Right atrium auricular region (tissue), 2 donors: ENCODE results near the gene FAM185A. TPM values are rescaled to one million over a fixed set of nuclear protein-coding genes. Genes with fewer than 3 reads are reported as not detected.
A peak's percentile ranks its signal among the peaks of the same experiment; 100 is the strongest.
"Not testable (repeated sequence)": the region's sequence is repeated elsewhere in the genome, so short reads cannot be mapped to it uniquely, and the experiment has no call there.

Experiments used
- DNase-seq: peaks from one replicate; pipeline ENCODE4 v3.0.0-alpha.2; 2019; ENCODE audit warnings: low spot score
- H3K27ac ChIP-seq, 2 donors: fragments of 200-600 bp; sonication (generic); 1 replicate in 1 of 2; 2 replicates in 1 of 2; pipeline ENCODE4 v1.5.1; 2016 to 2019
- H3K27me3 ChIP-seq, 2 donors: fragments of 200-600 bp; sonication (generic); one replicate each; pipeline versions ENCODE4 v1.5.1 to v1.6.0; 2017 to 2019
- H3K36me3 ChIP-seq: fragments of 200-600 bp; sonication (generic); one replicate; pipeline ENCODE4 v1.5.1; 2016
- H3K4me1 ChIP-seq, 2 donors: fragments of 200-600 bp; sonication (generic); one replicate each; pipeline versions ENCODE4 v1.5.1 to v1.6.0; 2017 to 2019
- H3K4me3 ChIP-seq, 2 donors: fragments of 200-600 bp; sonication (generic); 1 replicate in 1 of 2; 2 replicates in 1 of 2; pipeline ENCODE4 v1.5.1; 2017 to 2019; ENCODE audit warnings: mild to moderate bottlenecking in 1 of 2, moderate library complexity in 1 of 2
- H3K9me3 ChIP-seq, 2 donors: fragments of 200-600 bp; sonication (generic); one replicate each; pipeline ENCODE4 v1.5.1; 2019
- total RNA-seq, 2 donors: library from RNA; depleted of rRNA; stranded (reverse); fragments of >200 nt; gene quantifications; one replicate each; pipeline ENCODE4 v1.1.0, GENCODE V29; 2016
- TF ChIP-seq, protein P1 (sequence below), 2 donors: fragments of 200-600 bp; sonication (generic); IDR thresholded peaks; one replicate each; pipeline ENCODE4 v1.5.1; 2019; ENCODE audit warnings: antibody characterized with exemption in 2 of 2

Gene FAM185A
- total RNA-seq, 2 donors from 2014 or later = 4.6 to 9.6 TPM

DNA sequence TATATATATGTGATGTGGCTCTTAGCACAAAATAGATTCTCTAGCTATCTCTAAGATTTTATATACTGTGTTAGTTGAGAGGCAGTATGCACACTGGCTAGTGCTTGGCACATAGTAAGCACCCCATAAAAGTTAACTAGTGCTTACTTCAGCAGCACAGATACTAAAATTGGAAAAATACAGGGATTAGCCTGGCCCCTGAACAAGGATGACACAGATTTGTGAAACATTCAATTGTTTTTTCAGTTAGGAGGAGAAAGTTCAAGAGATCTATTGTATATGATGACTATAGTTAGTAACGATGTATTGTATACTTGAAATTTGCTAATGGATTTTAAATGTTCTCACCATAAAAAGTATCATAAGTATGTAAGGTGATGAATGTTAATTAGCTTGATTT is 85.7 kb downstream of the FAM185A start:
- Histone ChIP-seq H3K27ac (no peak overlapping the region), H3K36me3 (peaks cover 2% of the 10 kb centered on the region), H3K9me3 (no peaks in the 10 kb centered on the region), H3K4me3 (no peak overlapping the region), H3K4me1 (no peaks in the 10 kb centered on the region), H3K27me3 (no peaks in the 10 kb centered on the region)
- no peak for DNase-seq
- TF ChIP-seq, protein P1, sequence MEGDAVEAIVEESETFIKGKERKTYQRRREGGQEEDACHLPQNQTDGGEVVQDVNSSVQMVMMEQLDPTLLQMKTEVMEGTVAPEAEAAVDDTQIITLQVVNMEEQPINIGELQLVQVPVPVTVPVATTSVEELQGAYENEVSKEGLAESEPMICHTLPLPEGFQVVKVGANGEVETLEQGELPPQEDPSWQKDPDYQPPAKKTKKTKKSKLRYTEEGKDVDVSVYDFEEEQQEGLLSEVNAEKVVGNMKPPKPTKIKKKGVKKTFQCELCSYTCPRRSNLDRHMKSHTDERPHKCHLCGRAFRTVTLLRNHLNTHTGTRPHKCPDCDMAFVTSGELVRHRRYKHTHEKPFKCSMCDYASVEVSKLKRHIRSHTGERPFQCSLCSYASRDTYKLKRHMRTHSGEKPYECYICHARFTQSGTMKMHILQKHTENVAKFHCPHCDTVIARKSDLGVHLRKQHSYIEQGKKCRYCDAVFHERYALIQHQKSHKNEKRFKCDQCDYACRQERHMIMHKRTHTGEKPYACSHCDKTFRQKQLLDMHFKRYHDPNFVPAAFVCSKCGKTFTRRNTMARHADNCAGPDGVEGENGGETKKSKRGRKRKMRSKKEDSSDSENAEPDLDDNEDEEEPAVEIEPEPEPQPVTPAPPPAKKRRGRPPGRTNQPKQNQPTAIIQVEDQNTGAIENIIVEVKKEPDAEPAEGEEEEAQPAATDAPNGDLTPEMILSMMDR (IDR thresholded peaks at IDR 0.05) = no peak

DNA sequence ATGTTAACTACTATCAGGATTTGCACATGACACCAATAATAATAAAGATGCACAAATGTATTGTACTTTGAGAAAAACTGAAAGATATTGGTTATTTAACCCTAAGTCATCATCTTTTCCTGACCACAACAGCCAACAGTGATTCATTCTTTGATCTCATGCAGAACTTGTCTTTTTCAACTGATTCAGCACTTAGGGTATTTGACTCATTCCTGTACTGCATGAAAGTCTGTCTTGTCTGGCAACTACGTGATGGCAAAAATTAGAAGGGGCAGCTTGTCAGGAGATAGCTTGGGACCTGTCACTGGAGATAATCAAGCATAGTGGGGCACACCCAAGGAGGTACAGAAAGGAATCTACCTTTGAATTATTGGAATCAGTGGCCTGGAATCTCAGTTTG is 86.2 kb downstream of the FAM185A start:
- Histone ChIP-seq H3K4me1 (no peaks in the 10 kb centered on the region), H3K27ac (no peak overlapping the region), H3K9me3 (no peaks in the 10 kb centered on the region), H3K36me3 (no peaks in the 10 kb centered on the region), H3K4me3 (no peak overlapping the region), H3K27me3 (no peaks in the 10 kb centered on the region)
- TF ChIP-seq, protein P1 (IDR thresholded peaks at IDR 0.05) = no peak
- no peak for DNase-seq

DNA sequence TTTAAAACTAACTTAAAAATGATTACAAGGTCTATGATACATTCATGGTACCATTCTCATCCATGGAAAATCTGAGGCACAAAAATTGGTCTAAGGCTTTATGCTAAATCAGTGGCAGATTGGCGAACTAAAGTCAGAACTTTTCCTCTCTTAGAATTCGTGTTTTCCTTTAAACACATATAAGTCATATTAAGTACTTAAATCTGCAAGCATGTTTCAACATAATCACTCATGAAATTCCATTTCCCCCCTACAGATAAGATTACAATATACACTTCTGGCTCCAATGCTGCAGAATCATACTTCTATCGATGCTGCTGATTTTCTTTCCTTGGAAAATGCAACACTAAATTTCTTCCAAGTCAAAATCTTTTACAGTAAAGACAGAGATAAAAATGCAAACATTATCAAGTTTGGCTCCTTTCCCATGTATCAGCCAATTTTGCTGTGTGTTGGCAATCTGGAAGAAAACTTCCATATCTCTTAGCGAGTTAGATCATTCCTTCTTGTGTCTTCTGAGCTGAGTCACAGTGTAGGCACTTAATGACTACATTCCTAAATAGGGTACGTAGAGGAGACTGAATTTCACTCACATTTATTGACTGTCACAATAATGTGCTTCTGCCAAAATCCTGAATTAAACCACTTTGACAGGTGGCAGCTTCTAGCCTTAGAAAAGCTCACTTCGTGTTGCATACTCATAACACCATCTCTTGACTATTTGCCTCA is 87.6 kb downstream of the FAM185A start:
- no peaks in the 10 kb centered on the region for H3K36me3 ChIP-seq
- H3K27me3 ChIP-seq = no peaks in the 10 kb centered on the region
- no peaks in the 10 kb centered on the region for H3K9me3 ChIP-seq
- H3K4me1 ChIP-seq = no peaks in the 10 kb centered on the region
- no peak overlapping the region for H3K4me3 ChIP-seq
- DNase-seq = no peak
- TF ChIP-seq, protein P1 (IDR thresholded peaks at IDR 0.05) = no peak
- H3K27ac ChIP-seq = peak overlapping the region; percentile 6 to 30

DNA sequence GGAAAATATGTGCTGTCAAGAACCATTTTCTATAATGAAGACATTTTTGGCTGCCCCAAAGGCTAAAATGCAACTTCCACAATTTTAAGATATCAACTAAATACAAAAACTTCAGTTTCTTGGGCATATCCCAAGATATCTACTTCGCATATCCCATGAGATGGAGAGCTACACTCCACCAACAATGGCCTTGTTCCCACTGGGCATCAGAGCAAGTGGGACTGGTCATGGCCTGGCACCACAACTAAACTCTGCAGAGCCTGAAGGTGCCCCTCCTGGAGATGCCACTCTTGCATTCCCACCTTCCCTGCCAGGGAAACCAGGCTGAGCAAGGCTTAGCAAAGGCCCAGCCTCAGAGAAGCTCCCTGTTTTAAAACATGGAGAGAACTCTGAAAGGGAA is 88.2 kb downstream of the FAM185A start:
- H3K27ac ChIP-seq = peak overlapping the region; percentile 6 to 28

DNA sequence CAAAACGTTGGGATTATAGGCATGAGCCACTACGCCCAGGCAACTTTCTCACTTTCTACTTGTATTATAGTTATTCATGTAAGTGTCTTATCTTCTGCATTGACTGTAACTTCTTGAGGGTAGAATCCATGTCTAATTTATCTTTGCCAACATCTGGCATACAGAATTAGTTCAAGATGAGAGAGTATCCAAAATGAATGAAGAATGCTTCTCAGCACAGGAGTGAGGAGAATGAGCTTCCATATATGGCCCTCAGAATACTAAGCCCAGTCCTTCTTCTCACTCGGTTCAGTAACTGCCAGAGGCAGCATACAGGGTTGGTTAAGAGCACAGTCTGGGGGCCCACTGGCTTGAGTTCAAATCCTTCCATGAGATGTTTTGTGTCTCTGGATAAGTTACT is 89.0 kb downstream of the FAM185A start:
- no peaks in the 10 kb centered on the region for H3K9me3 ChIP-seq
- no peaks in the 10 kb centered on the region for H3K4me1 ChIP-seq
- TF ChIP-seq, protein P1 (IDR thresholded peaks at IDR 0.05) = no peak
- H3K27ac ChIP-seq = peak overlapping the region in 1 of 2 donors; percentile 6
- no peak for DNase-seq
- H3K36me3 ChIP-seq = no peaks in the 10 kb centered on the region
- H3K27me3 ChIP-seq = no peaks in the 10 kb centered on the region
- no peak overlapping the region for H3K4me3 ChIP-seq

More for the DNA sequence above, 88.2 kb downstream of the FAM185A start:
- Histone ChIP-seq H3K4me1 (no peaks in the 10 kb centered on the region), H3K27me3 (no peaks in the 10 kb centered on the region), H3K4me3 (no peak overlapping the region), H3K36me3 (no peaks in the 10 kb centered on the region), H3K9me3 (no peaks in the 10 kb centered on the region)
- DNase-seq = no peak
- TF ChIP-seq, protein P1 (IDR thresholded peaks at IDR 0.05) = no peak

DNA sequence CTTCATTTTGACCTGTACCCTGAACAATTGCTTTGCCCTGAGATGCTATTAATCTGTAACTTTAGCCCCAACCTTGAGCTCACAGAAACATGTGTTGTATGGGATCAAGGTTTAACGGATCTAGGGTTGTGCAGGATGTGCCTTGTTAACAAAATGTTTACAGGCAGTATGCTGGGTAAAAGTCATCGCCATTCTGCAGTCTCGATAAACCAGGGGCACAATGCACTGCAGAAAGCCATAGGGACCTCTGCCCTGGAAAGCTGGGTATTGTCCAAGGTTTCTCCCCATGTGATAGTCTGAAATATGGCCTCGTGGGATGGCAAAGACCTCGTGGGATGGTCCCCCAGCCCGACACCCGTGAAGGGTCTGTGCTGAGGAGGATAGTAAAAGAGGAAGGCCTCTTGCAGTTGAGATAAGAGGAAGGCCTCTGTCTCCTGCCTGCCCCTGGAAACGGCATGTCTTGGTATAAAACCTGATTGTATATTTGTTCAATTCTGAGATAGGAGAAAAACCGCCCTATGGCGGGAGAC is 89.8 kb downstream of the FAM185A start:
- not testable (repeated sequence) for H3K4me3 ChIP-seq, H3K36me3 ChIP-seq, H3K4me1 ChIP-seq, H3K27me3 ChIP-seq, H3K9me3 ChIP-seq, H3K27ac ChIP-seq, DNase-seq
